Activated gamma-delta T cell treated with Interleukin-2 at 50 U/mL for 16 hours (primary cell): ENCODE data around the gene MT2A.
"Not testable (repeated sequence)": the region's sequence is repeated elsewhere in the genome, so short reads cannot be mapped to it uniquely, and the experiment has no call there.

Experiments
- DNase-seq: peaks from one replicate; pipeline ENCODE4 v3.0.0-alpha.2; 2020

MT2A gene

DNA sequence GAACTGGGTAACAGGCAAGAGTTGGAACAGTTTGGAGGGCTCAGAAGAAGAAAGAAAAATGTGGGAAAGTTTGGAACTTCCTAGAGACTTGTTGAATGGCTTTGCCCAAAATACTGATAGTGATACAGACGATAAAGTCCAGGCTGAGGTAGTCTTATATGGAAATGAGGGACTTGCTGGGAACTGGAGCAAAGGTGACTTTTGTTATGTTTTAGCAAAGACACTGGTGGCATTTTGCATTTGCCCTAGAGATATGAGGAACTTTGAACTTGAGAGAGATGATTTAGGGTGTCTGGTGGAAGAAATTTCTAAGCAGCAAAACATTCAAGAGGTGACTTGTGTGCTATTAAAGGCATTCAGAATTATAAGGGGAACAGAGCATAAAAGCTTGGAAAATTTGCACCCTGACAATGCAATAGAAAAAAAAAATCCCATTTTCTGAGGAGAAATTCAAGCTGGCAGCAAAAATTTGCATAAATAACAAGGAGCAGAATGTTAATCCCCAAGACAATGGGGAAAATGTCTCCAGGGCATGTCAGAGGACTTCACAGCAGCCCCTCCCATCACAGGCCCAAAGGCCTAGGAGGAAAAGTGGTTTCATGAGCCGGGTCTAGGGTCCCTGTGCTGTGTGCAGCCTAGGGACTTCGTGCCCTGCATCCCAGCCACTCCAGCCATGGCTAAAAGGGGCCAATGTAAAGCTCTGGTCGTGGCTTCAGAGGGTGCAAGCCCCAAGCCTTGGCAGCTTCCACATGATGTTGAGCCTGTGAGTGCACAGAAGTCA is 13.5 kb downstream of the MT2A start:
- not testable (repeated sequence) for DNase-seq

GRCh38 chr16:56623184-56623583 is 14.8 kb downstream of the MT2A start:
- DNase-seq: not testable (repeated sequence)

GRCh38 chr16:56623637-56624036 is 15.3 kb downstream of the MT2A start:
- DNase-seq: no peak

- DNase-seq: no peak
These were observed 17.0 kb downstream of the MT2A start, which contains the start of gene MT1E for GRCh38 chr16:56625140-56625942. TSS of gene MT1E (plus strand) at chr16:56625781. CDS start at chr16:56625852, 71 bp downstream.

DNA sequence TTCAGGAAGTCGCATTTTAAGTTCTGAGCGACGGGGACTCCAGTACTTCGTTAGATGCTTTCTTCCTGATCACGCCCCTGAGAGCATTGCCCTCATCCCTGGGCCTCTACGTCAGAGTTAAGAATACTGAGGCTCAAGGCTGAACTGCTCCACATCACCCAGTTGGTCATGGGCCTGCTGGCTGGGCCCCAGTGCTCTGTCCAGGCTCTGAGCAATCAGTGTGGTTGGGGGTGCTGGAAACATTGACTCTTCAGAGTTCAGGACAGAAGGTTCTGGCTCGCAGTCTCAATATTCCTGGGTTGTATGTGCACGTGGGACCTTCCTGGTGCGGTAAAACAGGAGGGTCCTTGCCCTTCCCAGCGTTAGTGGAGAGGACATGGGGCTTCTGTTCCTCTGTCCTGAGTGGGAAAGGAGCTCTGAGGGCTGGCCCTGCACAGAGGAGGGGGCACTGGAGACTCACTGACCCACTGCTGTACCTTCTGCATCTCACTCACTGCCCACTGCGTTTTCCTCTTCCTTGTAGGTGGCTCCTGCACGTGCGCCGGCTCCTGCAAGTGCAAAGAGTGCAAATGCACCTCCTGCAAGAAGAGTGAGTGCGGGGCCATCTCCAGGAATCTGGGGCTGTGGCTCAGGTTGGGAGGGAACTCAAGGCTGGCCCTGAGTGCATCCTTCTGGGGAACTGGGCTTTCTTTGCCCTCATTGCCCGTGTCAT is 17.7 kb downstream of the MT2A start:
- DNase-seq: no peak

DNA sequence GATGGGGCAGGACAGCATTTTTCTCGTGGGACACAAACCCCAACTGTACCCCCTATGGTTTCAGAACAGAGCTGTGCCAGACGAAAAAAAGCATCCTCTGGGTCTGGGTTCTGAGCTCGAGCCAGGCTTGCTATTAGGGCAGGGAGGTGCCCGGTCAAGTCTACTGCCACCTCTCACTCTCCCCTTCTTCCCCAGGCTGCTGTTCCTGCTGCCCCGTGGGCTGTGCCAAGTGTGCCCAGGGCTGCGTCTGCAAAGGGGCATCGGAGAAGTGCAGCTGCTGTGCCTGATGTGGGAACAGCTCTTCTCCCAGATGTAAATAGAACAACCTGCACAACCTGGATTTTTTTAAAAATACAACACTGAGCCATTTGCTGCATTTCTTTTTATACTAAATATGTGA is 18.3 kb downstream of the MT2A start:
- DNase-seq: no peak

DNA sequence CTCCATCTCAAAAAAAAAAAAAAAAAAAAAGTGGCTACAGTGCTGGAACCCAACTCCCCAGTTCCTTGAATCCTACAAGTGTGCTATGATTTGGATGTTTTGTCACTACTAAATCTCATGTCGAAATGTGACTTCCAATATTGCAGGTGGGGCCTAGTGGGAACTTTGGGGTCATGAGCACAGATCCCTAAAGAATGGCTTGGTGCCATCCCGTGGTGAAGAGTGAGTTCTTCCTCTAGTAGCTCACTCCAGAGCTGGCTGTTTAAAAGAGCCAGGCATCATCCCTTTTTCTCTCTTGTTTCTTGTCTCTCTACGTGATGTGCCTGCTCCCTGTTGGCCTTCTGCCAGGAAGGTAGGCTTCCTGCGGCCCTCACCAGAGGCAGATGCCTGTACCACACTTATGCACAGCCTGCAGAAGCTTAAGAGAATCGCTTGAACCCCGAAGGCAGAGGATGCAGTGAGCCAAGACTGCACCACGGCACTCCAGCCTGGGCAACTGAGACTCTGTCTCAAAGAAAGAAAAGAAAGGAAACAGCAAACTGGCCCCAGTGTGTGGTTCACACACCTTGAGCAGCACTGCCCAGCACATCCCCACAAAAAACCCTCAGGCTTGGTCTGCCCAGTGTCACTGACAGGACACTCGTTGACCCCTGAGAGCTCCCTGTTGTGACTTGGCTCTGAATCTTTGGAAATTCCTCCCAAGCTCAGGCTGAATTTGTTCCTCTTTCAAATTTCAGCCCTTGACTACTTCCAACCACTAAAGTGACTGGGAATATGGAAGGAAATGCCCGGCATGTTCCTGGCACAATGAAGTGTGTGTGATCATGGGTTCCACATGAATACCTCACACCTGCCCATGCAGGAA is 20.3 kb downstream of the MT2A start:
- DNase-seq: no peak

- no peak for DNase-seq
These were observed 21.1 kb downstream of the MT2A start for GRCh38 chr16:56629531-56629930.

GRCh38 chr16:56630134-56630533 is 21.8 kb downstream of the MT2A start:
- no peak for DNase-seq

DNA sequence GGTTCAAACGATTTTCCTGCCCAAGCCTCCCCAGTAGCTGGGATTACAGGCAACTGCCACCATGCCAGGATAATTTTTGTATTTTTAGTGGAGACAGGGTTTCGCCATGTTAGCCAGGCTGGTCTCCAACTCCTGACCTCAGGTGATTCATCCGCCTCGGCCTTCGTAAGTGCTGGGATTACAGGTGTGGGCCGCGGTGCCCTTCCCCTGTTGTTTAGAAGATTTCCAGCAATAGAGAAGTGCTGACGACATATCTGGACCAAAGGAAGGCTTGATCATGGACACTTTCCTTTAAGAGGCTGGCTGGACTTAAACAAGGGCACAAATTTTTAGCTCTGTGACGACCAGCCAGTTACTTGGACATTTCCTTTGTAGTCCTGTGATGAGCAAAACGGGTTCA is 22.8 kb downstream of the MT2A start:
- DNase-seq: no peak

- no peak for DNase-seq
These were observed 23.4 kb downstream of the MT2A start for GRCh38 chr16:56631832-56632155.

- no peak for DNase-seq
These were observed 23.9 kb downstream of the MT2A start, which contains the start of gene MT1M for GRCh38 chr16:56632156-56632847. TSS of gene MT1M (plus strand) at chr16:56632659. CDS start at chr16:56632732, 73 bp downstream.

GRCh38 chr16:56632848-56633365 is 24.5 kb downstream of the MT2A start:
- no peak for DNase-seq

DNA sequence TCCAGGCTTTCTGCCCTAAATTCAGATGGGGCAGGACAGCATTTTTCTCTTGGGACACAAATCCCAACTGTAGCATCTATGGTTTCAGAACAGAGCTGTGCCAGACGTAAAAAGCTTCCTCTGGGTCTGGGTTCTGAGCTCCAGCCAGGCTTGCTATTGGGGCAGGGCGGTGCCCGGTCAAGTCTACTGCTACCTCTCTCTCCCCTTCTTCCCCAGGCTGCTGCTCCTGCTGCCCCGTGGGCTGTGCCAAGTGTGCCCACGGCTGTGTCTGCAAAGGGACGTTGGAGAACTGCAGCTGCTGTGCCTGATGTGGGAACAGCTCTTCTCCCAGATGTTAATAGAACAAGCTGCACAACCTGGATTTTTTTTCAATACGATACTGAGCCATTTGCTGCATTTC is 25.2 kb downstream of the MT2A start:
- no peak for DNase-seq

- DNase-seq: no peak
These were observed 26.5 kb downstream of the MT2A start for GRCh38 chr16:56634715-56635440.

DNA sequence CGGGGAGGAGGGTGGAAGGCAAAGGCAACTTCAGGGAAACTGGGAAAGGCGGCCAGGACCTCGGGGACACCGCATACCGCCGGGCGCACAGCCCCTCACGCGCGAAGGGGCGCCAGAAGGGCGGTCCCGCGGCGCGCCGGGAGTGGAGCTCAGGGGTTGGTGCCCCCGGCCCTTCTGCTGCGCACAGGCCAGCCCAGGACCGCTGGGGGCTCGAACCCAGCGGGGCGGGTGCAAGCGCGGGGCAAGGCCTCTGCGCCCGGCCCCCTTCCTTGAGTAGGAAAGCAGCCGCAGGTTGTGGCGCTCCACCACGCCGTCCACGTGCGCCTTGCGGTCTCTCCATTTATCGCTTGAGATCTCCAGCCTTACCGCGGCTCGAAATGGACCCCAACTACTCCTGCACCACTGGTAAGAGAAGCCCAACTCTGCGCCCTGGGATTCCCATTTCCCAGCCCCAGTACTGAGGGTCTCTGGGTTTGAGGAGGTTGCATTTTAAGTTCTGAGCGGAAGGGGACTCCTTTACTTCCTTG is 27.1 kb downstream of the MT2A start:
- DNase-seq: no peak

GRCh38 chr16:56636616-56637413 is 28.4 kb downstream of the MT2A start:
- no peak for DNase-seq

GRCh38 chr16:56637814-56638750 is 29.7 kb downstream of the MT2A start, which contains the start of gene MT1A:
TSS of gene MT1A (plus strand) at chr16:56638666. CDS start at chr16:56638739, 73 bp downstream.
- no peak for DNase-seq
